K562 (cell line): ENCODE measurements around the gene SAXO1.

ENCODE experiments used
- CTCF ChIP-seq, 3 experiments: IDR thresholded peaks in 2 of 3; conservative IDR thresholded peaks in 1 of 3; 2 replicates each; pipeline ENCODE4 v1.5.1; 2011 to 2012; ENCODE audit warnings: low read length in 3 of 3, mild to moderate bottlenecking in 3 of 3, control low read depth in 2 of 3, improper control_type of control experiment in 1 of 3, inconsistent platforms in 1 of 3, low read depth in 1 of 3, mixed read lengths in 1 of 3, moderate library complexity in 1 of 3; ENCODE audit not compliant: insufficient read depth in 2 of 3
- IFI16 ChIP-seq: fragments of 250-450 bp; sonication (Bioruptor Pico); IDR thresholded peaks from 2 replicates; pipeline ENCODE4 v2.1.2; 2022; ENCODE audit warnings: mild to moderate bottlenecking, inconsistent platforms
- POLR2A ChIP-seq: fragments of 450-650 bp; conservative IDR thresholded peaks from 2 replicates; pipeline ENCODE4 v1.6.1; 2016
- TBP ChIP-seq: optimal IDR thresholded peaks from 2 replicates; pipeline ENCODE3; 2011; ENCODE audit warnings: low read depth, low read length, improper control_type of control experiment
- TEAD4 ChIP-seq, 2 experiments: sonication (generic) in 1 of 2; formaldehyde crosslinking in 1 of 2; IDR thresholded peaks; 2 replicates each; pipeline versions ENCODE4 v1.6.1 to v1.8.0; 2012 to 2022; ENCODE audit warnings: borderline replicate concordance in 1 of 2, inconsistent platforms in 1 of 2, low read length in 1 of 2, mild to moderate bottlenecking in 1 of 2, missing genetic modification reagents in 1 of 2
- ZNF12 ChIP-seq: sonication (generic); formaldehyde crosslinking; IDR thresholded peaks from 2 replicates; pipeline ENCODE4 v1.4.0; 2020; ENCODE audit warnings: mild to moderate bottlenecking, missing genetic modification reagents
- ZNF592 ChIP-seq: fragments of 450-650 bp; IDR thresholded peaks from 2 replicates; pipeline ENCODE4 v1.6.1; 2017; ENCODE audit warnings: antibody characterized with exemption, mild to moderate bottlenecking
- TF ChIP-seq, protein P1 (sequence below): IDR thresholded peaks from 3 replicates; pipeline ENCODE4 v1.6.1; 2011; ENCODE audit warnings: borderline replicate concordance, mild to moderate bottlenecking; ENCODE audit not compliant: insufficient read length, insufficient read depth

DNA sequence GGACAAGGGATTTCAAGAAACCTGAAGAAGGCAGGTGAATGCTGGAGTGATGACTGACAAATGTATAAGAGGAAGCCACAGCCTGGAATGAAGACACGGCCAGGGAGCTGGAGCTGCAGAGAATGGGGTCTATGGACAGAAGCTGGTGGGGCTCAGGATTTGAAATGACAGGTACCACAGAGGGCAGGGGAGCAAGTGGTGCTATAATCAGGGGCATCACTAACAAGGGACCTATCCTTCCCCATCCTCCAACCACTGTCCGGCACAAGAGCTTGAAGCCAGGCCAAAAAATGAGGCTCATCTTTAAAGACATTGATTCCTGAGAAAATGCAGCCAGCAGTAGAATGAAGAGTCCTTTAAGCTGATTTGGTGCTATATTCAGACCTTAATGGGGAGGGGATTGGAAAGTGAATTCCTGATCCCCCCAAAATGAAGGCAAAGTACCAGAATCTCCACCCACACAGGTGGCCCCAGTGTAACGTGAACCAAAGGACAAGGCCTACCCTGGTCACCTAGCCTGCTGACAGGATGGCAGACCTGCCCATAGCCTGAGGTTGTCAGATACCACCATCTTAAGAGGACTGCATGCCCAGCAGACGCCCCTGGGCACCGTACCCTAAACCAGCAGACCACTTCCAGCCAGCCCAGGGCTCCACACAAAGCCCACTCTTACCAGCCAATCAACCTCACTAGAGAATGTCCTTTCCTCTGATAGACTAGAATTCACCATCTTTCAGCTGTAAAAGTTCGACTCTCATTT lies 109.2 kb downstream of the SAXO1 start:
- TF ChIP-seq POLR2A: no peak
- TF ChIP-seq, protein P1, sequence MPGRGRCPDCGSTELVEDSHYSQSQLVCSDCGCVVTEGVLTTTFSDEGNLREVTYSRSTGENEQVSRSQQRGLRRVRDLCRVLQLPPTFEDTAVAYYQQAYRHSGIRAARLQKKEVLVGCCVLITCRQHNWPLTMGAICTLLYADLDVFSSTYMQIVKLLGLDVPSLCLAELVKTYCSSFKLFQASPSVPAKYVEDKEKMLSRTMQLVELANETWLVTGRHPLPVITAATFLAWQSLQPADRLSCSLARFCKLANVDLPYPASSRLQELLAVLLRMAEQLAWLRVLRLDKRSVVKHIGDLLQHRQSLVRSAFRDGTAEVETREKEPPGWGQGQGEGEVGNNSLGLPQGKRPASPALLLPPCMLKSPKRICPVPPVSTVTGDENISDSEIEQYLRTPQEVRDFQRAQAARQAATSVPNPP: no peak
- TF ChIP-seq TEAD4 (IDR thresholded peaks at IDR 0.05; ENCODE audit: low read length): no peak
- no peak for TF ChIP-seq TEAD4 (CRISPR knock-in tag; IDR thresholded peaks at IDR 0.05; ENCODE audit: borderline replicate concordance)
- TF ChIP-seq ZNF12 (CRISPR knock-in tag): no peak
- TF ChIP-seq IFI16 (CRISPR knock-in tag): no peak
- TF ChIP-seq TBP: no peak
- no peak for TF ChIP-seq CTCF (IDR thresholded peaks at IDR 0.05 in 2 of 3, conservative IDR thresholded peaks at IDR 0.05 in 1 of 3; ENCODE audit: insufficient read depth in 2 of 3, low read depth in 1 of 3, low read length in 3 of 3)
- TF ChIP-seq ZNF592: no peak
